Right lobe of liver (tissue), 6 donors: ENCODE measurements around the gene ARHGAP19. TPM values are rescaled to one million over a fixed set of nuclear protein-coding genes. Genes with fewer than 3 reads are reported as not detected.

Experiments used
- ATAC-seq, 4 donors: fragments of 200-7000 bp; cut with Tn5 transposase; one replicate each; pipeline ENCODE4 v1.9.1; 2020; ENCODE audit warnings: mild to moderate bottlenecking in 4 of 4, moderate library complexity in 4 of 4
- DNase-seq, 3 donors: peaks; one replicate each; pipeline ENCODE4 v3.0.0-alpha.2; 2020
- H3K27ac ChIP-seq, 3 donors: fragments of 200-600 bp; one replicate each; pipeline ENCODE4 v1.8.0; 2022
- H3K27me3 ChIP-seq, 2 donors: fragments of 200-600 bp; one replicate each; pipeline ENCODE4 v1.8.0; 2022
- H3K36me3 ChIP-seq, 4 donors: fragments of 200-600 bp; sonication (generic) in 1 of 4; one replicate each; pipeline versions ENCODE4 v1.5.1 to v1.8.0; 2017 to 2022; ENCODE audit warnings: control low read depth in 1 of 4
- H3K4me1 ChIP-seq, 4 donors: fragments of 200-600 bp; sonication (generic) in 1 of 4; one replicate each; pipeline versions ENCODE4 v1.5.1 to v1.8.0; 2017 to 2022; ENCODE audit warnings: control low read depth in 1 of 4
- H3K4me3 ChIP-seq, 3 donors: fragments of 200-600 bp; one replicate each; pipeline ENCODE4 v1.8.0; 2022
- H3K9me3 ChIP-seq, 4 donors: fragments of 200-600 bp; sonication (generic) in 1 of 4; one replicate each; pipeline versions ENCODE4 v1.5.1 to v1.8.0; 2017 to 2022; ENCODE audit warnings: control low read depth in 1 of 4
- CTCF ChIP-seq, 4 donors: fragments of 200-600 bp in 3 of 4; fragments of 450-650 bp in 1 of 4; IDR thresholded peaks; one replicate each; pipeline versions ENCODE4 v1.5.1 to v1.8.0; 2016 to 2022; ENCODE audit warnings: antibody characterized with exemption in 4 of 4, mild to moderate bottlenecking in 2 of 4
- POLR2A ChIP-seq: fragments of 450-650 bp; IDR thresholded peaks from one replicate; pipeline ENCODE4 v1.6.1; 2017; ENCODE audit warnings: antibody characterized with exemption, mild to moderate bottlenecking
- WGBS: methylation state at CpG from one replicate; pipeline ENCODE4 v1.1.6; 2018; ENCODE audit warnings: low coverage, low lambda C conversion rate; ENCODE audit not compliant: insufficient coverage; ENCODE audit errors: missing lambda C conversion rate; 5-methylcytosine and 5-hydroxymethylcytosine counted together
- intact Hi-C, 2 donors: fragments of 100-400 bp; cut with DNase I; formaldehyde crosslinking; loops; one replicate each; pipeline versions ENCODE4 v1.11.2 to v1.14.1; 2022
- total RNA-seq, 6 experiments: library from RNA; depleted of rRNA in 2 of 6; stranded (reverse); fragments of >200 nt in 2 of 6; fragmentation: NEBNext Ultra II Directional in 3 of 6; extraction: Animal tissue kit (Norgen Biotek cat#: 25700) in 3 of 6; gene quantifications; one replicate each; pipeline versions ENCODE4 v1.1.0 to v1.2.4, GENCODE V29; 2016 to 2023
- donor health status: DM: no; HTN: yes; CAD: no.
- donor health status: DM: no; HTN: no; CAD: no.
- donor health status: DM: no; HTN: no; CAD: no.
- donor health status: DM: no; HTN: yes; CAD: no.
- donor health status: DM: no; HTN: yes; CAD: no.

ARHGAP19 gene
- total RNA-seq, 6 experiments from 2014 or later, result 2.3 to 5.5 (median 3.4) TPM

- TF ChIP-seq POLR2A (no peak), CTCF (IDR thresholded peaks at IDR 0.05) (no peak)
- intact Hi-C loops, result no loop called here
- Histone ChIP-seq H3K4me3 (no peak overlapping the region), H3K4me1 (no peaks in the 10 kb centered on the region), H3K9me3 (no peaks in the 10 kb centered on the region), H3K27me3 (no peaks in the 10 kb centered on the region), H3K27ac (no peak overlapping the region), H3K36me3 (no peaks in the 10 kb centered on the region)
- ATAC-seq, result no peak
- DNase-seq, result peak in 1 of 3 donors; percentile 44
- 31% methylated on average over 9 of the region's 26 CpGs for WGBS
Observed at GRCh38 chr10:97179731-97180362, 112.6 kb downstream of the ARHGAP19 start.

- H3K9me3 ChIP-seq, result no peaks in the 10 kb centered on the region
- DNase-seq (no peak), ATAC-seq (no peak)
- no peaks in the 10 kb centered on the region for H3K36me3 ChIP-seq
- no peak overlapping the region for H3K4me3 ChIP-seq
- TF ChIP-seq CTCF (IDR thresholded peaks at IDR 0.05) (no peak), POLR2A (no peak)
- intact Hi-C loops, result no loop called here
- no peaks in the 10 kb centered on the region for H3K27me3 ChIP-seq
- no peaks in the 10 kb centered on the region for H3K4me1 ChIP-seq
- no peak overlapping the region for H3K27ac ChIP-seq
- WGBS, result 47% methylated on average over 5 of the region's 6 CpGs
Observed at GRCh38 chr10:97179311-97179710, 113.1 kb downstream of the ARHGAP19 start.

DNA sequence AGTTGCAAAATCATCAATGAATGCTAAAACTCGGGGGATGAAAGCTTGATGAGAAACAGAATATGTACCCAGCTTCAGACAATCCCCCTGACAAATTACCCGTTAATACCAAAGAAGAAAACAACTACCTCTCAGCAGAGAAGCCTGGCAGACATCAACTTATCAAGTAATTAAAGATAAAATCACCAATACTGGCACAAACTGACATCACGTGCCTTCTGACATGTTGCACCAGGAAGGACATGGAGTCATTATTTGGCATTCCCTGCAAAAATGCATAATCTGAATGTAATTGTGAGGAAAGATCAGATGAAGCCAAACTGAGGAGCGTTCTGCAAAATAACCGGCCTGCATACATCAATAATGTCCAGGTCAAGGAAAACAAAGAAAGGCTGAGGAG lies 114.4 kb downstream of the ARHGAP19 start:
- TF ChIP-seq CTCF (IDR thresholded peaks at IDR 0.05) (no peak), POLR2A (no peak)
- Histone ChIP-seq H3K36me3 (no peaks in the 10 kb centered on the region), H3K9me3 (no peaks in the 10 kb centered on the region), H3K4me3 (no peak overlapping the region), H3K4me1 (no peaks in the 10 kb centered on the region), H3K27ac (no peak overlapping the region), H3K27me3 (no peaks in the 10 kb centered on the region)
- DNase-seq (no peak), ATAC-seq (no peak)
- intact Hi-C loops, result no loop called here
- 53% methylated on average over 5 of the region's 5 CpGs for WGBS

DNA sequence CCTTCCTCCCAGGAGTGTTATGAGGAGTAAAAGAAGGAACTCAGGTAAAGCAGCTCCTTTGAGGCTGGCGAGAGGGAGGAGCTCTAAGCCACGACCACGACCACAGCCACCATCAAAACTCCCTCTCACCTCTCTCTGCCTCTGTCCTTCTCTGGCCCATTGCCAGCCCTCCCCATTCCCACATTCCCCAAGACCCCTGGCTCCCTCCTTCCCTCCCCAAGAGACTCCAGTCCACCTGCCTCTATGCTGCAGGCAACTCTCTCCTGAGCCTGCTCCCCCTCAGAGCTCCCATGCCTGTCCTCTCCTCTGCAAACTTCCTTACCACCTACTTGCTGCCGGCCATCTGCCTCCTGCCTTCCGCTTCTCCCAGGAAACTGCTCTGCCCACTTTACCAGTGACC lies 116.2 kb downstream of the ARHGAP19 start:
- Histone ChIP-seq H3K36me3 (no peaks in the 10 kb centered on the region), H3K27me3 (no peaks in the 10 kb centered on the region), H3K4me3 (no peak overlapping the region), H3K4me1 (no peaks in the 10 kb centered on the region), H3K9me3 (no peaks in the 10 kb centered on the region), H3K27ac (no peak overlapping the region)
- DNase-seq, result peak in 1 of 3 donors; percentile 14
- ATAC-seq, result no peak
- no peak for TF ChIP-seq CTCF (IDR thresholded peaks at IDR 0.05)
- intact Hi-C loops, result no loop called here
- 50% methylated on average over 2 of the region's 5 CpGs for WGBS

DNA sequence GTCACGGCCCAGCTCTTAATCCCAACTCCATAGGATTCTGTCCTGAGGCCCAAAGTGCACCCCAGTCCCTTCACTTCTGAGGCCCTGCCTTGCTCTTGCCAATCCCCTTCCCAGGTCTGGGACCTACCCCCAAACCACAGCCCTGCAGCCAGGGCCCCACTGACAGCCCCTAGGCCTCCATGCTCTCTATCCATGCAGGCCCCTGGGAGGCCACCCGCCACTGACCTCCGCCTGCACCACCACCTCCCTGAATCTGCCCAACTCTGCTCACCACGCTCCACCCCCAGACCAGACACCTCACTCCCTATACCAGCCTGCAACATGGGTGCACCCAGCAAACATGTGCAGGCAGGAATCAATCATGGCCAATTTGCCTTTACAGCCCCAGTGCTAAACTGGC lies 116.9 kb downstream of the ARHGAP19 start:
- Histone ChIP-seq H3K27me3 (no peaks in the 10 kb centered on the region), H3K4me1 (no peaks in the 10 kb centered on the region), H3K27ac (no peak overlapping the region), H3K36me3 (no peaks in the 10 kb centered on the region), H3K9me3 (no peaks in the 10 kb centered on the region), H3K4me3 (no peak overlapping the region)
- 94% methylated on average over 3 of the region's 4 CpGs for WGBS
- DNase-seq (peak in 1 of 3 donors; percentile 32), ATAC-seq (peak in 1 of 4 donors; percentile 14)
- TF ChIP-seq CTCF (IDR thresholded peaks at IDR 0.05) (no peak), POLR2A (no peak)
- intact Hi-C loops, result no loop called here
